ENCODE results near the gene PIMREG. TPM values are rescaled to one million over a fixed set of nuclear protein-coding genes. Genes with fewer than 3 reads are reported as not detected.

PIMREG gene
- total RNA-seq, 3 donors from 2014 or later, result 4.3 TPM; not detected in 2

DNA sequence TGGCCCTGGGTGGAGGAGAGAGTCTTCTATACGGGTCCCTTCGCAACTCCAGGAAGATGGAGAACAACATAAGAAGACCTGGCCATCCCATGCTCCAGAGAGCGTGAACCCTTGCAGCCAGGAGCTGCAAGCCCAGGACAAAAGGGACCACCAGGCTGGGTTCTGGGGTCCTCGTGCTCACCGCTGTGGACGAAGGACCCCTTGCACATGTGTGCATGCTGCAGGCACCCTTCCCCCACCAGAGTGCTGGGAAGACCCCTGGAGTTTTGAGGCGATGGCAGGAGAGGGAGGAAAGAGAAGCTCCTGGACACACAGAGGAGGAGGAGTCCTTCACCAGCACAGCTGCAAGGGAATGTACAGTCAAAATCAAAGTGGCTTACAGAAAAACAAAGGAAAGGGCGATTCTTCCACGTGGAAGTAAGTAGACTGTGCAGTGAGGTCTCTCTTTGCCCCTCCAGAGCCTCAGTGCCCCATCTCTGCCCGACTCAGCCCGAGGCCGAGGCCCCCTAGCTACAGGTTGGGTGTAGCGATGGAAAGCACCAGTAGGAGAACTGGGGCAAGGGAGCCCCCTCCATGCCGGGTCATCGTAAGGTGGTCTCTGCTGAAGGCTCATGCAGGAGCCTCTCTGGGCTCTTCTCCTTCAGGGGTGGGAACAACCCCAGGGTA is 51.3 kb downstream of the PIMREG start:
- no peaks in the 10 kb centered on the region for H3K9me3 ChIP-seq
- TF ChIP-seq POLR2A (IDR thresholded peaks at IDR 0.05) (no peak), CTCF (IDR thresholded peaks at IDR 0.05) (no peak), POLR2AphosphoS5 (IDR thresholded peaks at IDR 0.05) (no peak)
- intact Hi-C loops (cut with DNase I; ENCODE audit: low total_unique reads), result no loop called here
- no peak overlapping the region for H3K27ac ChIP-seq
- no peaks in the 10 kb centered on the region for H3K27me3 ChIP-seq
- H3K36me3 ChIP-seq, result no peaks in the 10 kb centered on the region
- H3K4me1 ChIP-seq, result no peaks in the 10 kb centered on the region
- DNase-seq (ENCODE audit: low spot score in 2 of 2), result peak in 1 of 2 donors; percentile 36
- H3K4me3 ChIP-seq, result no peak overlapping the region

DNA sequence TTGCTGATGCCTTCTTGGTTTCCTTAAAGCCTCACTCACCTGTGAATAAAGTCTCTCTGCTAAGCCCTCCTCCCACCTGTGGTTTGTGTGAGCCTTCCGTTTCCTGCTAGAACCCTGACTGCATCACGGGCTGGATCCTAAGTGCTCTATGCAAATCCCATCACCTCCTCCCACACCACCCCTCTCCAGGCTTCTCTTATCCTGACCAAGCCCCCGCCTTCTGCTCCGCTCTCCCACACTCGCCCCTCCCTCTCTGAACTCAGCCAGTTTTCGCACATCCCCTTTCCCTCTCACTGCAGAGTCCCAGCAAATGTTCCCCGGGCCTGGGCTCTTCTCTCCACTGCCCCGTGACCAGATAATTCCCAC is 51.8 kb downstream of the PIMREG start:
- Histone ChIP-seq H3K4me3 (no peak overlapping the region), H3K27me3 (no peaks in the 10 kb centered on the region), H3K9me3 (no peaks in the 10 kb centered on the region), H3K36me3 (no peaks in the 10 kb centered on the region), H3K4me1 (no peaks in the 10 kb centered on the region), H3K27ac (no peak overlapping the region)
- peak in 1 of 2 donors; percentile 41 for DNase-seq (ENCODE audit: low spot score in 2 of 2)
- intact Hi-C loops (cut with DNase I; ENCODE audit: low total_unique reads), result no loop called here
- no peak for TF ChIP-seq POLR2AphosphoS5 (IDR thresholded peaks at IDR 0.05)
- no peak for TF ChIP-seq CTCF (IDR thresholded peaks at IDR 0.05)
- no peak for TF ChIP-seq POLR2A (IDR thresholded peaks at IDR 0.05)

DNA sequence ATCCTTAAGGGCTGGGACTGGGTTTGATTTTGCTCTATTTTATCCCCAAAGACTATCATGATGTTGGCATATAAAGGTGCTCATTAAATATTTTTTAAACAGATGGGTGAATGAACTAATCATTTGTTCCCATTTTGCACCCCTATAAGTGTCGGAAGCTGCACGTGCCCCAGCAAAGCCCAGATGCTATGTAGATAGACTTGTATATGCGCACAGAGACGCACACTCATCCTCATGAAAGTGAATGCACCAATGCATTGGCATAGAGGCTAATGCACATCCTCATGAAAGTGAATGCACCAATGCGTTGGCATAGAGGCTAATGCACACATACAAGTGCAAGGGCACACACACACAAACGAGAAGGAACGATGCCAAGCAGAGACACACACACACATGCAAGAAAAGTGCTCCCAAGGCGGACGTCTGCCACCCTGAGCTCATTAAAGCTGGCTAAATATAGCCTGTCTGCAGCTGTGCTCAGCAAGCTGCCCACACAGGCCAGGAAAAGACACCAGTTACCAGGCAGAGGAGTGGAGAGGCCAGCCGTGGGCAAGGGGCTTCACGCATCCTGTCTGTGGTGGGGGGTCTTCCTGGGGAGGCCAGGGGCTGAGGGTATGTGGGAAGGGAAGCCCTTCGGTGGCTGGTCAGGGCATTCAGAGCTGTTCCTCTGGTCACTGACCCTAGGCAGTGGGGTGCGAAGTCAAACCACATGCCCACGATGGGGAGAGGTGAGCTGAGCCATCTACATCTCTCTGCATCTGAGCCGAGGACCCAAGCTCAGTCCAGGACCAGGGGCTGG is 52.6 kb downstream of the PIMREG start:
- intact Hi-C loops (cut with DNase I; ENCODE audit: low total_unique reads), result no loop called here
- Histone ChIP-seq H3K27ac (no peak overlapping the region), H3K27me3 (no peaks in the 10 kb centered on the region), H3K9me3 (no peaks in the 10 kb centered on the region), H3K36me3 (no peaks in the 10 kb centered on the region), H3K4me1 (no peaks in the 10 kb centered on the region), H3K4me3 (no peak overlapping the region)
- DNase-seq (ENCODE audit: low spot score in 2 of 2), result peak in 1 of 2 donors; percentile 35
- no peak for TF ChIP-seq POLR2A (IDR thresholded peaks at IDR 0.05)
- no peak for TF ChIP-seq POLR2AphosphoS5 (IDR thresholded peaks at IDR 0.05)
- no peak for TF ChIP-seq CTCF (IDR thresholded peaks at IDR 0.05)

GRCh38 chr17:6497496-6498221 is 53.4 kb downstream of the PIMREG start:
- Histone ChIP-seq H3K9me3 (no peaks in the 10 kb centered on the region), H3K36me3 (no peaks in the 10 kb centered on the region), H3K27me3 (no peaks in the 10 kb centered on the region), H3K4me3 (no peak overlapping the region), H3K27ac (no peak overlapping the region), H3K4me1 (no peaks in the 10 kb centered on the region)
- TF ChIP-seq POLR2A (IDR thresholded peaks at IDR 0.05), result no peak
- TF ChIP-seq CTCF (IDR thresholded peaks at IDR 0.05), result no peak
- TF ChIP-seq POLR2AphosphoS5 (IDR thresholded peaks at IDR 0.05), result no peak
- intact Hi-C loops (cut with DNase I; ENCODE audit: low total_unique reads), result no loop called here
- DNase-seq (ENCODE audit: low spot score in 2 of 2), result peak in 1 of 2 donors; percentile 44

Measured in breast epithelium (tissue), 4 donors.